SU-DHL-6 (cell line): ENCODE results near the gene SPCS2.
"Not testable (repeated sequence)": the region's sequence is repeated elsewhere in the genome, so short reads cannot be mapped to it uniquely, and the experiment has no call there.

ENCODE experiments used
- H2AFZ ChIP-seq: fragments of 200-600 bp; sonication (generic); 2 replicates; pipeline ENCODE4 v1.6.1; 2014; ENCODE audit warnings: low read depth, mild to moderate bottlenecking, moderate library complexity, mixed read lengths, antibody characterized with exemption, low read length; ENCODE audit not compliant: severe bottlenecking
- H3F3A ChIP-seq: fragments of 200-600 bp; shearing (Covaris generic); 2 replicates; pipeline ENCODE4 v1.6.0; 2016; ENCODE audit warnings: antibody characterized with exemption, mild to moderate bottlenecking; ENCODE audit not compliant: insufficient read depth
- H3K27ac ChIP-seq: fragments of 200-600 bp; sonication (generic); 2 replicates; pipeline ENCODE4 v1.5.1; 2016; ENCODE audit warnings: low read depth, mild to moderate bottlenecking, low read length, moderate library complexity, mixed read lengths
- H3K27me3 ChIP-seq: fragments of 200-600 bp; sonication (generic), shearing (Covaris generic); 2 replicates; pipeline ENCODE4 v1.6.0; 2014; ENCODE audit warnings: mild to moderate bottlenecking, low read length
- H3K36me3 ChIP-seq: fragments of 200-600 bp; sonication (generic); 2 replicates; pipeline ENCODE4 v1.6.1; 2014; ENCODE audit warnings: mild to moderate bottlenecking, low read length, mixed read lengths
- H3K4me2 ChIP-seq: fragments of 300-600, 200-600 bp; shearing (Covaris generic), sonication (generic); 2 replicates; pipeline ENCODE4 v1.6.0; 2014; ENCODE audit warnings: low read length, low read depth, mild to moderate bottlenecking; ENCODE audit not compliant: poor library complexity, severe bottlenecking
- H3K4me3 ChIP-seq: fragments of 200-600 bp; sonication (generic); 2 replicates; pipeline ENCODE4 v1.5.1; 2014; ENCODE audit warnings: antibody characterized with exemption, low read length, mild to moderate bottlenecking, mixed read lengths; ENCODE audit not compliant: insufficient read depth, poor library complexity, severe bottlenecking
- H3K79me2 ChIP-seq: fragments of 200-600 bp; sonication (generic); 2 replicates; pipeline ENCODE4 v1.6.1; 2014; ENCODE audit warnings: mild to moderate bottlenecking, low read length, moderate library complexity; ENCODE audit not compliant: insufficient read depth
- H3K9ac ChIP-seq: fragments of 200-600 bp; sonication (generic); 2 replicates; pipeline ENCODE4 v1.7.0; 2014; ENCODE audit warnings: mild to moderate bottlenecking, low read length
- H3K9me2 ChIP-seq: fragments of 200-600 bp; sonication (generic); replicated peaks from 2 replicates; pipeline ENCODE4 v1.6.1; 2014; ENCODE audit warnings: low read length; ENCODE audit not compliant: insufficient read depth
- H3K9me3 ChIP-seq: fragments of 200-600 bp; sonication (generic); 2 replicates; pipeline ENCODE4 v1.6.1; 2014; ENCODE audit warnings: low read length, mixed read lengths; ENCODE audit not compliant: insufficient read depth
- H4K20me1 ChIP-seq: fragments of 200-600 bp; sonication (generic); 2 replicates; pipeline ENCODE4 v1.6.1; 2014; ENCODE audit warnings: low read depth, mild to moderate bottlenecking, antibody characterized with exemption, low read length, moderate library complexity, mixed read lengths
- CTCF ChIP-seq: fragments of 200-600 bp; sonication (generic); IDR thresholded peaks from one replicate; pipeline ENCODE4 v1.5.1; 2017; ENCODE audit warnings: antibody characterized with exemption, mild to moderate bottlenecking, low read length, moderate library complexity; ENCODE audit not compliant: insufficient read depth, poor library complexity, severe bottlenecking
- EZH2phosphoT487 ChIP-seq: fragments of 200-600 bp; sonication (generic), shearing (Covaris generic); conservative IDR thresholded peaks from 2 replicates; pipeline ENCODE4 v1.6.1; 2018; ENCODE audit warnings: mild to moderate bottlenecking, antibody characterized with exemption, low read length, moderate library complexity, mixed read lengths

Gene SPCS2

GRCh38 chr11:74957937-74958629 is 9.0 kb downstream of the SPCS2 start:
- TF ChIP-seq CTCF = no peak
- TF ChIP-seq EZH2phosphoT487 = no peak
- H3K4me2 ChIP-seq = no peak overlapping the region
- peaks cover 23% of the 10 kb centered on the region for H4K20me1 ChIP-seq

GRCh38 chr11:74960128-74960527 is 11.1 kb downstream of the SPCS2 start:
- not testable (repeated sequence) for H3K27me3 ChIP-seq
- Histone ChIP-seq H3K36me3 (peaks cover 22% of the 10 kb centered on the region), H4K20me1 (peaks cover 30% of the 10 kb centered on the region)

More at GRCh38 chr11:74957937-74958629, 9.0 kb downstream of the SPCS2 start:
- Histone ChIP-seq H3K9me3 (no peaks in the 10 kb centered on the region), H3K4me3 (no peak overlapping the region), H3K27me3 (no peaks in the 10 kb centered on the region), H3K9me2 (no peaks in the 10 kb centered on the region), H3K9ac (no peak overlapping the region), H3F3A (no peaks in the 10 kb centered on the region), H3K79me2 (peaks cover 99% of the 10 kb centered on the region), H3K27ac (no peak overlapping the region), H2AFZ (no peak overlapping the region), H3K36me3 (peaks cover 7% of the 10 kb centered on the region; the same call in 1 of the 2 replicates)

GRCh38 chr11:74966651-74967050 is 17.6 kb downstream of the SPCS2 start:
- Histone ChIP-seq H3K27me3 (no peaks in the 10 kb centered on the region), H2AFZ (no peak overlapping the region), H3K9me3 (no peaks in the 10 kb centered on the region), H3K4me3 (no peak overlapping the region), H3K36me3 (peaks cover 41% of the 10 kb centered on the region), H3K27ac (no peak overlapping the region), H3F3A (0 out of 2 replicates have a peak, but pooled peaks cover 4% of the 10 kb centered on the region), H3K9ac (no peak overlapping the region), H3K9me2 (no peaks in the 10 kb centered on the region), H3K79me2 (peaks cover 62% of the 10 kb centered on the region), H3K4me2 (no peak overlapping the region), H4K20me1 (peaks cover 21% of the 10 kb centered on the region; the same call in 1 of the 2 replicates)
- TF ChIP-seq EZH2phosphoT487 (no peak), CTCF (no peak)

More at GRCh38 chr11:74960128-74960527, 11.1 kb downstream of the SPCS2 start:
- not testable (repeated sequence) for H3K4me2 ChIP-seq, H3K4me3 ChIP-seq, H3F3A ChIP-seq, H3K9ac ChIP-seq, H3K9me2 ChIP-seq, H2AFZ ChIP-seq, H3K27ac ChIP-seq, H3K9me3 ChIP-seq
- H3K79me2 ChIP-seq = peaks cover 98% of the 10 kb centered on the region

- Histone ChIP-seq H3K27ac (no peak overlapping the region), H3K36me3 (peaks cover 34% of the 10 kb centered on the region), H3K9me3 (no peaks in the 10 kb centered on the region), H3K9me2 (no peaks in the 10 kb centered on the region), H3K4me2 (no peak overlapping the region), H3F3A (no peaks in the 10 kb centered on the region), H3K4me3 (no peak overlapping the region), H3K9ac (no peak overlapping the region), H4K20me1 (0 out of 2 replicates have a peak, but pooled peaks cover 10% of the 10 kb centered on the region), H3K79me2 (peaks cover 21% of the 10 kb centered on the region), H2AFZ (no peak overlapping the region), H3K27me3 (no peaks in the 10 kb centered on the region)
- TF ChIP-seq EZH2phosphoT487 = no peak
- TF ChIP-seq CTCF = no peak
These were observed 21.9 kb downstream of the SPCS2 start for GRCh38 chr11:74970852-74971395.
